Gastrocnemius medialis (tissue), 4 donors: Measurements from ENCODE around the gene SLC1A3. TPM values are rescaled to one million over a fixed set of nuclear protein-coding genes. Genes with fewer than 3 reads are reported as not detected.

Experiments used
- ATAC-seq, 2 donors: fragments of 150-250 bp; one replicate each; pipeline ENCODE4 v1.9.1; 2016
- DNase-seq, 2 donors: peaks; one replicate each; pipeline ENCODE4 v3.0.0-alpha.2; 2019
- H3K27ac ChIP-seq, 4 donors: fragments of 200-600 bp; sonication (generic); 1 replicate in 1 of 4; 2 replicates in 3 of 4; pipeline ENCODE4 v1.5.1; 2016 to 2018; ENCODE audit warnings: mild to moderate bottlenecking in 2 of 4, moderate library complexity in 1 of 4
- H3K27me3 ChIP-seq, 3 donors: fragments of 200-600 bp; sonication (generic) in 2 of 3; 1 replicate in 1 of 3; 2 replicates in 2 of 3; pipeline versions ENCODE4 v1.5.1 to v1.6.0; 2016 to 2019; ENCODE audit warnings: mild to moderate bottlenecking in 1 of 3, moderate library complexity in 1 of 3
- H3K36me3 ChIP-seq, 2 donors: fragments of 200-600 bp; sonication (generic) in 1 of 2; one replicate each; pipeline ENCODE4 v1.5.1; 2017 to 2018
- H3K4me1 ChIP-seq, 2 donors: fragments of 200-600 bp; sonication (generic) in 1 of 2; one replicate each; pipeline ENCODE4 v1.5.1; 2016 to 2017; ENCODE audit warnings: mild to moderate bottlenecking in 2 of 2
- H3K4me3 ChIP-seq, 4 donors: fragments of 200-600 bp; sonication (generic) in 3 of 4; 1 replicate in 1 of 4; 2 replicates in 3 of 4; pipeline ENCODE4 v1.5.1; 2016 to 2019; ENCODE audit warnings: mild to moderate bottlenecking in 2 of 4
- H3K9me3 ChIP-seq, 3 donors: fragments of 200-600 bp; sonication (generic) in 2 of 3; 1 replicate in 1 of 3; 2 replicates in 2 of 3; pipeline ENCODE4 v1.5.1; 2016 to 2019
- POLR2A ChIP-seq, 2 donors: fragments of 450-650 bp; IDR thresholded peaks; one replicate each; pipeline ENCODE4 v1.6.1; 2017; ENCODE audit warnings: antibody characterized with exemption in 2 of 2, mild to moderate bottlenecking in 2 of 2, moderate library complexity in 2 of 2
- in situ Hi-C, 4 donors: fragments of 200-750 bp; cut with MboI; loops; one replicate each; pipeline versions ENCODE4 v1.15.0 to v1.8.0; 2017; ENCODE audit warnings: low sequenced_read_pairs in 4 of 4
- intact Hi-C: fragments of 100-400 bp; cut with DNase I; formaldehyde crosslinking; loops from one replicate; pipeline ENCODE4 v1.15.1; 2023; ENCODE audit warnings: low total_unique reads
- total RNA-seq, 4 donors: library from RNA; depleted of rRNA; stranded (reverse); fragments of >200 nt; gene quantifications; one replicate each; pipeline versions ENCODE4 v1.1.0 to v1.2.3, GENCODE V29; 2016
- TF ChIP-seq, protein P1 (sequence below), 5 experiments: fragments of 450-650 bp in 3 of 5; fragments of 200-600 bp in 2 of 5; sonication (generic) in 2 of 5; IDR thresholded peaks in 4 of 5; conservative IDR thresholded peaks in 1 of 5; 1 replicate in 4 of 5; 2 replicates in 1 of 5; pipeline ENCODE4 v1.5.1; 2016 to 2019; ENCODE audit warnings: antibody characterized with exemption in 5 of 5, mild to moderate bottlenecking in 3 of 5, moderate library complexity in 3 of 5

The SLC1A3 gene
- total RNA-seq, 4 donors from 2014 or later: 5.3 to 69.4 (median 17.4) TPM

DNA sequence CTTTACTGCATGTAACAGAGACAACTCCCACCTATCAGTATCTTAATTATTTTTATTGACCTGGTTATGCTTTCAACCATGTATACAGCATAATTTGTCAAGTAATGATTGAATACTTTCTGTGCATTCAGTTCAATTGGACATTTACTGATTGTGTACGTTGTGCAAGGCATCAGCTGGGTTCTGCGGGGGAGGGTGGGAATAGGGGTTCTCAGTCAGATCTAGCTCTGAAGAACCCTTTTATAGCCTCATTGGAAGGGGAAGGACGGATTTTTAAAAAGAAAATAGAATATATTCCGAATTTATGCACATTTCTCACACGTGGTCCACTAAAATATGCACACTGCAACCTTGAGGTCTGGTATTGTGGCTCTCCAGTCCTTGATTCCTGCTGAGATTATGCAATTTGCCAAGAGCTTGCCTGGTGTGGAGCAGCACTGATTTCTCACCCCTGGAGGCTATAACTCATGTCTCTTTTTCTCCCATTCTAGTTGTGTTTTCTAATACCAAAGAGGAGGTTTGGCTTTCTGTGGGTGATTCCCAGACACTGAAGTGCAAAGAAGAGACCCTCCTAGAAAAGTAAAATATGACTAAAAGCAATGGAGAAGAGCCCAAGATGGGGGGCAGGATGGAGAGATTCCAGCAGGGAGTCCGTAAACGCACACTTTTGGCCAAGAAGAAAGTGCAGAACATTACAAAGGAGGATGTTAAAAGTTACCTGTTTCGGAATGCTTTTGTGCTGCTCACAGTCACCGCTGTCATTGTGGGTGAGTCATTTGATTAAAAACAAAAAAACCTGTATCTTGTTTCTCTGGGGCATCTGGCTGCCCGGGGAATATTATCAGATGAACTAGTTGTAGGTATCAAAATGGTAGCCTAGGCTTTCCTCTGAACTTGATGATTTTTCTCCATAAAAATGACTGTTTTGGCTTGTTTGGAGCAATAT is 1.7 kb downstream of the SLC1A3 start:
- ATAC-seq (peak; percentile 32 to 59), DNase-seq (peak in 1 of 2 donors; percentile 32)
- in situ Hi-C loops (loop anchor here in 1 of 4 donors (10.0 kb wide), 1 partner anchor 87 kb away; no protein-coding TSS in a partner anchor), intact Hi-C loops (loop anchor here (2.0 to 10.0 kb wide), 3 partner anchors 85 to 274 kb away; no protein-coding TSS in a partner anchor)
- no peaks in the 10 kb centered on the region for H3K9me3 ChIP-seq
- no peaks in the 10 kb centered on the region for H3K36me3 ChIP-seq
- peak overlapping the region; percentile 59 to 83 (median 76) for H3K4me3 ChIP-seq
- TF ChIP-seq, protein P1, sequence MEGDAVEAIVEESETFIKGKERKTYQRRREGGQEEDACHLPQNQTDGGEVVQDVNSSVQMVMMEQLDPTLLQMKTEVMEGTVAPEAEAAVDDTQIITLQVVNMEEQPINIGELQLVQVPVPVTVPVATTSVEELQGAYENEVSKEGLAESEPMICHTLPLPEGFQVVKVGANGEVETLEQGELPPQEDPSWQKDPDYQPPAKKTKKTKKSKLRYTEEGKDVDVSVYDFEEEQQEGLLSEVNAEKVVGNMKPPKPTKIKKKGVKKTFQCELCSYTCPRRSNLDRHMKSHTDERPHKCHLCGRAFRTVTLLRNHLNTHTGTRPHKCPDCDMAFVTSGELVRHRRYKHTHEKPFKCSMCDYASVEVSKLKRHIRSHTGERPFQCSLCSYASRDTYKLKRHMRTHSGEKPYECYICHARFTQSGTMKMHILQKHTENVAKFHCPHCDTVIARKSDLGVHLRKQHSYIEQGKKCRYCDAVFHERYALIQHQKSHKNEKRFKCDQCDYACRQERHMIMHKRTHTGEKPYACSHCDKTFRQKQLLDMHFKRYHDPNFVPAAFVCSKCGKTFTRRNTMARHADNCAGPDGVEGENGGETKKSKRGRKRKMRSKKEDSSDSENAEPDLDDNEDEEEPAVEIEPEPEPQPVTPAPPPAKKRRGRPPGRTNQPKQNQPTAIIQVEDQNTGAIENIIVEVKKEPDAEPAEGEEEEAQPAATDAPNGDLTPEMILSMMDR (IDR thresholded peaks at IDR 0.05 in 4 of 5, conservative IDR thresholded peaks at IDR 0.05 in 1 of 5): no peak
- TF ChIP-seq POLR2A (IDR thresholded peaks at IDR 0.05): no peak
- peak overlapping the region; percentile 75 to 94 (median 91) for H3K27ac ChIP-seq
- H3K4me1 ChIP-seq: peaks cover 22 to 34% of the 10 kb centered on the region in 2 donors
- H3K27me3 ChIP-seq: no peaks in the 10 kb centered on the region

DNA sequence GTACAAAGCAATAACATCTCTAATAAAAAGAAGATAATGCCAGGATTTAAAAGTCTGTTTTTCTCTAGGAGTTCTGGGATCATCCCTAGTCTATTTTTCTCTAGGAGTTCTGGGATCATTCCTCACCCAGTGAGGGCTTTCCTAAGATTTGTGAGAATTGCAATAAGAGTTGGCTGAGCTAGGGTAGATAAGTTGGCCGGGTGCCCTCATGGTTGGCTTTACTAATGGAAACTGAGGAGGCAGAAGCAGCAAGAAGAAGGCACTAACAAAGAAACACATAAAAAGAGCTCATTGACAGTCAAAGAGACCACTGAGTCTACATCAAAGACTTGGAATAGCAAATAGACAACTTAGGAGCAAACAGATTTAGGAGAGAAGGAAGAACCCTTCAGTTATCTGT is 4.2 kb downstream of the SLC1A3 start:
- Histone ChIP-seq H3K4me3 (no peak overlapping the region), H3K4me1 (peaks cover 28 to 41% of the 10 kb centered on the region in 2 donors), H3K27me3 (no peaks in the 10 kb centered on the region), H3K9me3 (no peaks in the 10 kb centered on the region), H3K27ac (peak overlapping the region; percentile 21 to 89 (median 44)), H3K36me3 (no peaks in the 10 kb centered on the region)
- intact Hi-C loops: loop anchor here (2.0 kb wide), 1 partner anchor 46 kb away; no protein-coding TSS in a partner anchor
- in situ Hi-C loops: no loop called here
- TF ChIP-seq, protein P1 (IDR thresholded peaks at IDR 0.05 in 4 of 5, conservative IDR thresholded peaks at IDR 0.05 in 1 of 5): no peak
- TF ChIP-seq POLR2A (IDR thresholded peaks at IDR 0.05): no peak
- DNase-seq: no peak
- ATAC-seq: no peak

DNA sequence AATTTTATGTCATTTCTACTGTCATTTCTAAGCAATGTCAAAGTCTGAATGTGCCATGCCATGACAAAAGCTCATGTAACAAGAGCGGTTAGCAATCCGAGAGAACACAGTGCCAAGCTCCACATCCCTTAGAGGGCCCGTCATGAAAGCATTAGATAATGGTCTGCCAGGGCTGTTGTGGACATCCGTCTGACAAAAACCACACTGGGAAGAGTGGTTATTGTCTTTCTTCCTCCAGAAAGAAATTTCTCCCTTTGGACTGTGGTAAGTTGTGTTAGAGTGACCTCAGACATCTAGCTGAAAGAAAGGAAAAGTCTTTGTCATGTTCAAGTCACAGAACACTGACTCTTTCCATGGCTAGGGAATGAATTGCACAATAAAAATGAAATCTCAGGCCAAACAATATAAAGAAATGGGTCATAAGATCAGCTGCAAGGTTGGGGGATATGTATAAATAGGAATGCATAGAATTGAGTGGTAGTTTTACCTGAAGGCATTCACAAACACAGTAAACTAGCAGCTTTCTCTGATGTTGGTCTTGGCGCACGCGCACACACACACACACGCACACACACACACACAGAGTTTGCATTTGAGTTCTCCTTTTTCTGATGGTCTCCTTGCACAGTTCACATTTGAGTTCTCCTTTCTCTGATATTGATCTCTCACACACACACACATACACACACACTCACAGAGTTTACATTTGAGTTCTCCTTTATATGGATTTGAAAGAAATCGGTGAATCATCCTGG is 5.3 kb downstream of the SLC1A3 start:
- intact Hi-C loops: loop anchor here (2.0 kb wide), 1 partner anchor 45 kb away; no protein-coding TSS in a partner anchor
- DNase-seq: peak in 1 of 2 donors; percentile 46

DNA sequence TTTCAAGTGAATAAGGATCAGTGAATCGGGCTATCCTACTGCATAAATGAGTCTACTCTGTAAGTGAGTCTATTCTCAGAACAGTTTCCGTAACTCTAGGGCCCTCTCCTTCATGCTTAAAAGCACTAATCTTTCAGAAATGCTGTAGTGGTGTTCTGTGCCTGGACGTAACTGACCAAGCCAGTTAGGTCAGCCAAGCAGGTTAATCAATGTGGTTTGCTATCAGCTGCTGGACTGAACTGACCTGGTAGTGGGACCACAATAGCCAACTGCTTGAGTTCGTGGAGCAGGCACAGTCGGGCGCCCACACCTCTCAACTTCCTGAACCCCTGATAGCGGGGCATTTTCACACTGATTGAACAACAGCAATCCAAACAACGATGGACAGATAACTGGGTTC is 6.8 kb downstream of the SLC1A3 start:
- in situ Hi-C loops (no loop called here), intact Hi-C loops (no loop called here)
- no peak for TF ChIP-seq POLR2A (IDR thresholded peaks at IDR 0.05)
- Histone ChIP-seq H3K9me3 (no peaks in the 10 kb centered on the region), H3K4me1 (peaks cover 24 to 36% of the 10 kb centered on the region in 2 donors), H3K4me3 (no peak overlapping the region), H3K27ac (peak overlapping the region in 1 of 4 donors; percentile 19), H3K27me3 (no peaks in the 10 kb centered on the region), H3K36me3 (no peaks in the 10 kb centered on the region)
- ATAC-seq (no peak), DNase-seq (no peak)

More for the DNA sequence above, 5.3 kb downstream of the SLC1A3 start:
- Histone ChIP-seq H3K4me3 (no peak overlapping the region), H3K9me3 (no peaks in the 10 kb centered on the region), H3K4me1 (peaks cover 33 to 42% of the 10 kb centered on the region in 2 donors), H3K36me3 (no peaks in the 10 kb centered on the region), H3K27ac (peak overlapping the region; percentile 21 to 89 (median 46)), H3K27me3 (no peaks in the 10 kb centered on the region)
- TF ChIP-seq, protein P1 (IDR thresholded peaks at IDR 0.05 in 4 of 5, conservative IDR thresholded peaks at IDR 0.05 in 1 of 5): no peak
- TF ChIP-seq POLR2A (IDR thresholded peaks at IDR 0.05): no peak
- ATAC-seq: peak in 1 of 2 donors; percentile 31
- in situ Hi-C loops: no loop called here
